Placental epithelial cell (primary cell): ENCODE measurements around the gene GPR3. TPM values are rescaled to one million over a fixed set of nuclear protein-coding genes. Genes with fewer than 3 reads are reported as not detected.

Source experiments
- total RNA-seq: library from RNA; depleted of rRNA; stranded (reverse); fragments of >200 nt; gene quantifications from 2 replicates; pipeline ENCODE4 v1.2.3, GENCODE V29; 2012

GPR3 gene, protein sequence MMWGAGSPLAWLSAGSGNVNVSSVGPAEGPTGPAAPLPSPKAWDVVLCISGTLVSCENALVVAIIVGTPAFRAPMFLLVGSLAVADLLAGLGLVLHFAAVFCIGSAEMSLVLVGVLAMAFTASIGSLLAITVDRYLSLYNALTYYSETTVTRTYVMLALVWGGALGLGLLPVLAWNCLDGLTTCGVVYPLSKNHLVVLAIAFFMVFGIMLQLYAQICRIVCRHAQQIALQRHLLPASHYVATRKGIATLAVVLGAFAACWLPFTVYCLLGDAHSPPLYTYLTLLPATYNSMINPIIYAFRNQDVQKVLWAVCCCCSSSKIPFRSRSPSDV
- total RNA-seq = 0.11 TPM in 1 of 2 replicates, not detected in the other

DNA sequence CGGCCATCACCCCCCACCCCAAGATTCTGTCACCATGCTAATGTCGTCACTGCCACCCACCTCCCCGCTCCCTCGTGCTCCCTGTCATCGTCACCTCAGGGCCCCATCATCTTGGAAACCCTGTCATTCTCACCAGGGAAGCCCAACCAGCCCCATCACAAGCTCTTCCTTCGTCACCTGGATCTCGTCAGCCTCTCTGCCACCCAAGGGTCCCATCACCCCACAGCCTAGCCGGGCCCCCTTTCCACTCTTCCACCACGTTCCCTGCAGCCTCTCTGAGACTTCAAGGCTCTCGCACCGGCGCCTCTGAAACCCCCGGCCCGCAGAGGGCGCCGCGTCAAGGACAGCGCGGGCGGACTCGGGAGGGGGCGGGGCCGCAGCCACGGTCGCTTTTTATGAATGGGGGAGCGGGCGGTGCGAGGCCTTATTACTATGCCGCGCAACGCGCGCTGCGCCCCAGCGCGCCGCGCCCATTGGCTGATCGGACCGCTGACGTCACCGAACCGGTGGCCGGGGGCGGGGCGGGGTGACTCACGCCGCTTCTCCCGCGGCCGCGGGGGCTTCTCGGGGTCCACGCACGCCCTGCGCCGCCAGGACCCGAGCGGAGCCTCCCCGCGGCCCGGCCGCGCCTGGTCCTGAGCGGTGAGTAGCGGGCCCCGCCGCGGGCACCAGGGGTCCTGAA lies at the start of gene GPR3:
TSS of gene GPR3 (plus strand) at position 527 of the 682 bp plus-strand sequence. CDS start 1,177 bp downstream, outside the sequence.

DNA sequence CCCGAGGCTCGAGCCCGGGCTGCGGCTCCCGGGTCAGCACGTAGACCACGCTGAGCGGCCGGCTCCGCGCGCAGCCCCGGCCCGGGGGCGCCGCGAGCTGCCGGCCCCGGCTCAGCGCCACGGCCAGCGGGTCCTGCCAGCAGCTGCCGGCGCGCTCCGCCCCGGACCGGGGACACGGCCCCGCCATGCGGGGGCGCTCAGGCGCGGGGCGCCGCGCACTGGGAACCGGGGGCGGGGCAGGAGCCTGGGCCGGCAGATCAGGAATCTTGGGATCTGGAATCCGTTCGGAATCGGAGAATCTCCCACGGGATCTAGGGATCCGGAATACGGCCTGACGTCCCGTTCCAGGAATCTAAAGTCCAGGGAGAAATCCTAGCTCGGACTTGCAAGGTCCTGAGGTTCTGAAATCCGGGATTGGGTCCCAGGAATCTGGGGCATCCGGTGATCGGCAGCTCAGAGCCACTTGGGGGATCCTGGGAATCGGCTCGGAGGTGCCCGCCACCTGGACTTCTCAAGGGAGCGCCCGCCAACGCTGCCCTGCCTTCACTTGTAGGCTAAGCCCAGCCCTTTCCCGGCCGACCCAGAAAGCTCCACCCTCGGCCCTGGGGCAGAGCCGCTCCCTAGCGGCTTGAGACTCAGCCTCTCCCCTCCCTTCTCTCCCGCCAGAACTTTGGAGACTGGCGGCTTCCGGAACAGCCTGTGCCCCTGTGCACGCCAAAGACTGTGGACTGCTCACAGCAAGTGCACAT lies 25.8 kb upstream of the GPR3 start, which contains the start of gene MAP3K6:
TSS of gene MAP3K6 (minus strand) at position 551 of the 749 bp plus-strand sequence. CDS start at position 187, 364 bp downstream.

DNA sequence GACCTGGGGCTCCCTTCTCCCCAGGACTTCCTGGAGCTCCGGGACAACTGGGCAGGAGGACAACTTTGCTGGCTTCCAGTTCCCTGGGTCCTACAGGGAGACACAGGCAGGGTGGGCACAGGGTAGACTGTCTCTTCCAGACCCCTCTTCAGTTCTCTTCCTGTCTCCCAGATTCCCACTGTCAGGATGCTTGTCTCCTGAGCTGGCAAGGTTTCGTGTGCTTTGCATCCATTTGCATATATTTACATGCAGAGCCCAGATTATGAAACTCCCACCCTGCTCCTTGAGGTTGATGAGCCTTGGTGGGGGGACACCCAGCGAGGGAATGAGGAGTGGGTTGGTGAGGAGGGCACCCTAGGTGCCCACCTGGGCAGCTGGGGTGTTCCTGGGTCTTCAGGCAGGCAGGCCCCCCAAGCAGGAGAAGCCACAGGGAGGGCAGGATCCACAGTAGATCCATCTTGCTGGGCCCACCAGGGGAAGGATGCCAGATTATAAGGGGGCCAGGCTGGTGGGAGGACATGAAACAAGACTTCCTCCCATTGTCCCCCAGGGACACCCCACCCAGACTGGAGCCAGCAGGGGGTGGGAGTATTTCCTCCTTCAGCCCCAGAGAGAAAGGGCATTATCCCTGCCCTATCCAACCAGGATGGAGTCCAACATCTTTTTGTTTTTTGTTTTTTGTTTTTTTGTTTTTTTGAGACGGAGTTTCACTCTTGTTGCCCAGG lies 17.9 kb upstream of the GPR3 start, which contains the start of gene FCN3:
TSS of gene FCN3 (minus strand) at position 463 of the 725 bp plus-strand sequence. CDS start at position 457, 6 bp downstream.

DNA sequence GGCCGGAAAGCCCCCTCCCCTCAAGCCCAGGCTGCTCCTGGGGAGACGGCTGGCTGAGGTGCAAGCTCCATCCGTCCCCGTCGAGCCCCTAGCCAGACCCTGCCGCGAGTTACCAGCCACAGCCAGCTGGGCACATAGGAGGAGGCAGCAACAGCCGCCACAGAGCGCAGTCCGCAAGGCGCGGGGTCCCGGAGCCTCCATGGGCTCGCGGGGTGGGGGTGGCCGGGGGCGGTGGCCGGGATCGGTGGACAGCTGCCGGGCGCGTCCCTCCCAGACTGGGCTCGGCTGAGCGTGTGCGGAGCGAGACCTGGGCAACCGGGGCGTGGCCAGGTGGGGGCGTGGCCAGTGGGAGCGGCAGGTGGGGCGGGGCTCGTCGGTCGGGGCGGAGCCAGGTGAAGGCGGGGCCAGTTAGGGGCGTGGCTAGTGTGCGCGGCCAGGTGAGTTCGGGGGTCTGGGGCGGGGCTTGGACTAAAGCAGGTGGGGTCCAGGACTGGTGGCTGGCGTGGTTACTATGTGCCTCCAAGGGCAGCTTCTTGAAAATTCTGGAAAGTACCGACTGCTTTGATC lies 9.3 kb upstream of the GPR3 start, which contains the start of gene CD164L2:
TSS of gene CD164L2 (minus strand) at position 295 of the 567 bp plus-strand sequence. CDS start at position 201, 94 bp downstream.

Other genes starting within 250 kb of the GPR3 start
- 10.0 and 11.4 TPM in 2 replicates for gene SLC9A1, start 237.5 kb upstream of the GPR3 start, total RNA-seq
- 19.2 and 20.2 TPM in 2 replicates for gene WDTC1, start 158.0 kb upstream of the GPR3 start, total RNA-seq
- gene TMEM222, start 70.5 kb upstream of the GPR3 start, total RNA-seq = 26.7 and 32.6 TPM in 2 replicates
- 165 and 225 TPM in 2 replicates for gene SYTL1, start 50.6 kb upstream of the GPR3 start, total RNA-seq
- 28.3 and 35.2 TPM in 2 replicates for gene MAP3K6, start 25.7 kb upstream of the GPR3 start, total RNA-seq
- gene FCN3, start 17.8 kb upstream of the GPR3 start, total RNA-seq = not detected in 2 replicates
- gene CD164L2, start 9.3 kb upstream of the GPR3 start, total RNA-seq = 0.65 and 0.79 TPM in 2 replicates
- 19.7 and 21.6 TPM in 2 replicates for gene WASF2, start 97.5 kb downstream of the GPR3 start, total RNA-seq
- gene AHDC1, start 211.5 kb downstream of the GPR3 start, total RNA-seq = 38.1 and 51.8 TPM in 2 replicates
- under 0.01 TPM in 1 of 2 replicates, not detected in the other for gene FGR, start 242.6 kb downstream of the GPR3 start, total RNA-seq